Stimulated activated CD4-positive, alpha-beta T cell treated with anti-CD3 and anti-CD28 coated beads, TNF-alpha, amount 100 ng/mL, for 48 hours (primary cell): ENCODE data around the gene PDP2.
A peak's percentile ranks its signal among the peaks of the same experiment; 100 is the strongest.
"Not testable (repeated sequence)": the region's sequence is repeated elsewhere in the genome, so short reads cannot be mapped to it uniquely, and the experiment has no call there.

Experiments used
- DNase-seq, 3 donors: peaks; one replicate each; pipeline ENCODE4 v3.0.0-alpha.2; 2020; ENCODE audit warnings: low read depth in 3 of 3

PDP2 gene

GRCh38 chr16:66886321-66886720 is 6.0 kb downstream of the PDP2 start:
- DNase-seq, result no peak

GRCh38 chr16:66886914-66887313 is 6.6 kb downstream of the PDP2 start:
- no peak for DNase-seq

DNA sequence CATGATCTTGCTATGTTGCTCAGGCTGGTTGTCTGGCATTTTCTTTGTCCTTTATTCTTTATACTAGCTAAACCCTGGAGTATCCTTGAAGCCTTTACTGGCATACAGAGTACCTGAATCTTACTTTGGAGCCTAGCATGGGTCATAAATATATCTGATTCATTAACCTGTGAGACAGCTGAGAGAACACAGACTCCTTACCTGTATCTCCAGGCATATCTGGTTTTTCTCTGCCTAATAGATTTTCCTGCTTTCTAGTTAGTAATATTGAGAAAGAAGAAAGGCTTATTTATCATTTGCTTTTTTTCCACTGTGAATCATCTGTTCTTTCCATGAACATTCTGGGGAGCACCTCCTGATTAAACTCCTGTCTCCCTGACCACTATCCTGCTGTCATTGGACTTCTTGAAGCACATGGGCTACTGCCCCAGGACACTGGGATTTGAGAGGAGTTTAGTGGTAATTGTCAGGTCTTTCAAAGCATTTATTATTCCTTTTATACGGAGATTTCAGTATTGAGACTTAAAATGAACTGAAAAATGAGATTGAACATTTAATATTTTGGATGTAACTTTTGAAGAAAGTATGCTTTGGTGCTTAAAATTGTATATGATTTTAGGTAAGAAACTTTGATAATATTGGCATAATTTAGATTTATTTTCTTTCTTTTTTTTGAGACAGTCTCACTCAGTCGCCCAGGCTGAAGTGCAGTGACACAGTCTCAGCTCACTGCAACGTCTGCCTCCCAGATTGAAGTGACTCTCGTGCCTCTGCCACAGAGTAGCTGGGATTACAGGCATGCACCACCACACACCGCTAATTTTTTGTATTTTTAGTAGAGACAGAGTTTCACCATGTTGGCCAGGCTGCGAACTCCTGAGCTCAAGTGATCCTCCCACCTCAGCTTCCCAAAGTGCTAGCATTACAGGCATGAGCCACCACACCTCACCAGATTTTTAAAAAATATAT is 8.6 kb downstream of the PDP2 start:
- no peak for DNase-seq

GRCh38 chr16:66889622-66890021 is 9.3 kb downstream of the PDP2 start:
- no peak for DNase-seq

- no peak for DNase-seq
Measured at GRCh38 chr16:66890799-66891198, 10.5 kb downstream of the PDP2 start.

- DNase-seq, result no peak
Measured at GRCh38 chr16:66891360-66891759, 11.0 kb downstream of the PDP2 start.

- no peak for DNase-seq
Measured at GRCh38 chr16:66891797-66892196, 11.5 kb downstream of the PDP2 start.

- DNase-seq, result no peak
Measured at GRCh38 chr16:66894055-66894454, 13.7 kb downstream of the PDP2 start.

DNA sequence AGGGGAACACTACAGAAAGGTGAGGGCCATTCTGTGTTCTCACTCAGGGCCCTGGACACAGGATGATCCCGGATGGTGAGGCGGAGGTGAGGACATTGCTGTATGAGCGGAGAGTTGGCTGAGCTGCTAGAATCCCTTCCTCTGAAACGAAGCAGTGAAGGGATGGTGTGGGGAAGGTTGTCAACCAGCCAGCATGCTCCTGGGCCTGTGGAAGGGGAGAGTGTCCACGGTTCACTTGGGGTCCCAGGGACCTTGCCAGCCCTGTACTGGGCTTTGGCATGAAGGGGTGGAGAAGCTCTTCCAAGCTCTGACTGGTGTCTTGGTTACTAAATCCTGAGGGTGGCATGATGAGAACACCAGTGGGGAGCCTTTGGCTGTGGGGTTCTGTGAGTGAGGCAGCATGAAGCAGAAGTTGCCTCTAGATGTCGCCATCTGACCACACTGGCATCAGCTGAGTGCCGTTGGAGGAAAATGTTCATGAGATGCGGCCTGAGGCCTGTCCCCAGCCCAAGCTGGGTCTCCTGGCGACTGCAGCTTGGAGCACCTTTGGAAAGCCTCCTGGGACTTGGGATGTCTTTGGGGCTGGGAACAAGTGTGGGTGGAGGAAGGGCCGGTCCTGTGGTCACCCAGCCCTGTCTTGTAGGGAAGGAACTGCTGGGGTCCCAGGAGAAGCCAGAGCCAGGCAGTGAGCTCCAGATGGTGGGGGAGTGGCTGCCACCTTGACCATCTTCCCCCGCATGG is 14.8 kb downstream of the PDP2 start:
- peak in 1 of 3 donors; percentile 43 for DNase-seq

GRCh38 chr16:66895689-66895979 is 15.3 kb downstream of the PDP2 start:
- DNase-seq, result no peak

- no peak for DNase-seq
Measured at GRCh38 chr16:66895999-66896398, 15.7 kb downstream of the PDP2 start.

GRCh38 chr16:66896682-66897081 is 16.4 kb downstream of the PDP2 start:
- DNase-seq, result not testable (repeated sequence)

- no peak for DNase-seq
Measured at GRCh38 chr16:66898207-66898606, 17.9 kb downstream of the PDP2 start.

DNA sequence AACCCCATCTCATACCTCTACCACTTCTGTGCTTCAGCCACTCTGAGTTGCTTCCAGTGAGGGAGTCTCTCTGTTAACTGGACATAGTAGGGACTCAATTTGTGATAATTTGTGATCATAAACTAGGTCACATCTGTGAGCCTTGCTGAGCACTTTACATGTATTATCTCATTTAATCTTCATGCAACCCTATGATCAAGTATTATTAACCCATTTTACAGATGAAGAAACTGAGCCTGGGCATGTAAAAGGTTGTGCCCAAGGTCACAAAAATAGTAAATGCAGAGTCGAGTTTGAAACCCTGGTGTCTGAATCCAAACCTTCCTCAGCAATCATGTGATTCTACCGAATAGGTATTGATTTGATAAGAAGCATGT is 18.6 kb downstream of the PDP2 start:
- DNase-seq, result no peak

DNA sequence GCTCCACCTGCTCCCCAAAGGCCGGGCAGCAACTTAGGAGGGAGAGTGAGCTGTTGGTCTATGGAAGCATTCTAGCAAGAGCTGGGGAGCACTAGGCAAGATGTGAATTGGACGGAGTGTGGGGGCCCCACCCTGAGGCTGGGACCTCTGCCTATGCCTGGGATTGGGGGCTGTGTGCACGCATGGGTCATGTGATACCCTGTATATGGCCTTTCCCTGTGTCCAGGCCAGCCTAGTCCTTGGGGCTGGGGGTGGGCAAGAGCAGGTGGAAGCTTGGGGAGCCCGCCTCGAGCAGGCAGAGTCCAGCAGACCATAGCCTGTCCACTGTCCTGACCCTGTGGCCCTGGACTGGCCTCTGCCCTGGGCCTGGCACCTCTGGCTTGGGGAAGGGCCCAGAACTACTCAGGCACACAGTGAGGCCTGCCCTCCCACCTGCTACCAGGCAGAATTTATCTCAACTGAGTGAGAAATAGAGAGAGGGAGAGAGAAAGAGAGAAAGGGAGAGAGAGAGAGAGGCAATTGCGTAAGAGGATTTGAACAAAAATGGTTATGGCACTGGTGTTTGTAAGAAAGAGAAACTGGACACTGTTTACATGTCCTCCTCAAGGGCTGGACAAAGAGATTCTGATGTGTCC is 19.1 kb downstream of the PDP2 start:
- no peak for DNase-seq

DNA sequence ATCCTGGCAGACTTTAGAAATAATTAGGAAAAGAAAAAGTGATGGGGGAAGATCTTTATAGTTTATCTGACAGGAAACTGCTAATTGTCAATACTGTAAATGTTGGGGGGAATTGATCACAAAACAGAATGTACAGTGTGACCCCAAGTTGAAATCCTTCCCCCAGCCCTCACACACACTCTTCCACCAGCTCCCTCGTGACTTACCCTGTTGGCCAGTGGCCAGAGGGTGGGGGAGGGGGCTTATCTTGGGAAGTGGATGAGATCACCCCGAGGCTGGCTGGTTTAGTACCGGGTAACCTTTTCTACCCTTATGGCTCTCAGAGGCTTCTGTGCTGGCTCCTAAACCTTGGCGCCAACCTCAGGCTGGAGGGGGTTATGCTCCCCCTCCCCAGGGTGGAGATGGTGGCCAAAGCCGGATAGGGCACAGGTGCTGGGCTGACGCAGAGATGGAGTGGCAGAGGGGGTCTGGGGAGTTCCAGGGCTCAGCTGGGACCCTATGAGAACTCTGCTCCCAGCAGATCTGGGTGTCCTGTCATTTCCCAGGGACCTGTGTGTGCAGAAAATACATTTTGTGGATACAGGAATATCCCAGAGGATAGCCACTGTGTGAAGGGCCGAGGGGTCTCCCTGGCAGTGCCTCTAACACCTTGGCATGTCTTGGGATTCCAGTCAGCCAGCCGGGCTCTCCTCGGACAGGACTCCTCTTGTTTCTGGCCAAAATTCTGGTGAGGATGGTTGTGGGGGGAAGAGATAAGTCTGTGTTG is 19.8 kb downstream of the PDP2 start:
- DNase-seq, result no peak

GRCh38 chr16:66900721-66901441 is 20.6 kb downstream of the PDP2 start:
- no peak for DNase-seq

DNA sequence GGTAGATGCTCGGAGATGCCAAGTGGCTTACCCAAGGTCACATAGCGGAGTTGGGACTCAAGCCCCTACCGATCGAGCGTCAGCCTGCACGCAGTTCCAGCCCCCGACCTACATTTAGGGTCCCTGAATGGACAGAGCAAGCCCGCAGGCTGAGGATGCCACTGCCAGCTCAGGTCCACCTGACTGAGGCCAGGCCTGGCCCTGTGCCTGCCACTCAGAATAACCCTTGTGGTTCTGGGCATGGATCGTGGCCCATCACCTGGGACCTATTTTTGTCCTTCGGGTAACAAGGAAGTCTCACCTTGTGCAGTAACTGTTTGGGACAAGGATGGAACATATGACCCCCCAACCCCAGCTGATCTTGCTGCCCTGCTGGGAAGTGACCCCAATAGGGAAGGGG is 21.3 kb downstream of the PDP2 start:
- no peak for DNase-seq

- DNase-seq, result no peak
Measured at GRCh38 chr16:66902648-66903543, 22.6 kb downstream of the PDP2 start.
